GM12878 (cell line): ENCODE data around the gene ALMS1. TPM values are rescaled to one million over a fixed set of nuclear protein-coding genes. Genes with fewer than 3 reads are reported as not detected.
"Not testable (repeated sequence)": the region's sequence is repeated elsewhere in the genome, so short reads cannot be mapped to it uniquely, and the experiment has no call there.

Source experiments
- ATAC-seq: fragments of 200-7000 bp; cut with Tn5 transposase; 3 replicates; pipeline ENCODE4 v1.9.1; 2020; ENCODE audit warnings: mild to moderate bottlenecking, moderate library complexity
- BruUV-seq: library from RNA; stranded (reverse); fragments of 400-500 nt; replicated peaks from 2 replicates; lab custom pipeline; 2021; lab: Mats Ljungman, UMichigan
- CTCF ChIA-PET: fragments of 300-600 bp; sonication (Branson Sonifier 250); formaldehyde crosslinking; extraction: SDS; loops from one replicate; lab custom pipeline; 2021; ENCODE audit warnings: inconsistent platforms; lab: Yijun Ruan, JAX
- POLR2A ChIA-PET: fragments of 350-600 bp; formaldehyde crosslinking; extraction: SDS; loops from one replicate; lab custom pipeline; 2021; ENCODE audit warnings: inconsistent platforms; lab: Charles Lee
- RAD21 ChIA-PET: fragments of 300-600 bp; sonication (Branson Sonifier 250); formaldehyde crosslinking; loops from one replicate; lab custom pipeline; 2023; ENCODE audit warnings: antibody characterized with exemption; ENCODE audit not compliant: unreplicated experiment; lab: Charles Lee
- SMC1A ChIA-PET: fragments of 300-600 bp; sonication (Branson Sonifier 250); formaldehyde crosslinking; loops from one replicate; lab custom pipeline; 2023; ENCODE audit not compliant: unreplicated experiment, uncharacterized antibody; lab: Charles Lee
- DNase-seq: peaks from one replicate; pipeline ENCODE4 v3.0.0-alpha.2; 2011; ENCODE audit warnings: low read depth, low spot score
- FAIRE-seq: peaks from 3 replicates; lab custom pipeline; 2011; peaks lifted over from hg19 to GRCh38; lab: Jason Lieb, UNC
- H2AFZ ChIP-seq: 2 replicates; pipeline ENCODE4 v1.6.0; 2011; ENCODE audit warnings: low read depth, low read length, control low read depth; ENCODE audit not compliant: control insufficient read depth
- H3K27ac ChIP-seq: 2 replicates; pipeline ENCODE4 v1.5.1; 2011; ENCODE audit warnings: control low read depth; ENCODE audit not compliant: control insufficient read depth, insufficient read depth
- H3K27me3 ChIP-seq, 2 experiments: replicated peaks in 1 of 2; 2 replicates each; pipeline versions ENCODE4 v1.6.0 to v1.6.1; 2011; ENCODE audit warnings: low read length in 1 of 2; ENCODE audit not compliant: control insufficient read depth in 2 of 2, insufficient read depth in 2 of 2
- H3K36me3 ChIP-seq, 2 experiments: 2 replicates each; pipeline ENCODE4 v1.5.1; 2011; ENCODE audit warnings: low read length in 1 of 2; ENCODE audit not compliant: control insufficient read depth in 2 of 2, insufficient read depth in 2 of 2
- H3K4me1 ChIP-seq: 2 replicates; pipeline ENCODE4 v1.6.1; 2011; ENCODE audit warnings: mild to moderate bottlenecking, low read length, moderate library complexity, mixed read lengths; ENCODE audit not compliant: control insufficient read depth, insufficient read depth
- H3K4me2 ChIP-seq: 2 replicates; pipeline ENCODE4 v1.6.0; 2011; ENCODE audit warnings: control low read depth; ENCODE audit not compliant: control insufficient read depth, insufficient read depth
- H3K4me3 ChIP-seq: fragments of 200-600 bp; sonication (generic); 2 replicates; pipeline ENCODE4 v1.5.1; 2016
- H3K79me2 ChIP-seq: 2 replicates; pipeline ENCODE4 v1.6.0; 2011; ENCODE audit warnings: low read length; ENCODE audit not compliant: control insufficient read depth, insufficient read depth
- H3K9ac ChIP-seq: 2 replicates; pipeline ENCODE4 v1.8.0; 2011; ENCODE audit warnings: low read length, control low read depth, mixed read lengths; ENCODE audit not compliant: control insufficient read depth, insufficient read depth
- H3K9me3 ChIP-seq: replicated peaks from 3 replicates; pipeline ENCODE4 v1.5.1; 2011; ENCODE audit warnings: mild to moderate bottlenecking, low read length; ENCODE audit not compliant: control insufficient read depth, insufficient read depth
- H4K20me1 ChIP-seq: 2 replicates; pipeline ENCODE4 v1.6.0; 2011; ENCODE audit not compliant: control insufficient read depth, insufficient read depth
- CEBPB ChIP-seq, 2 experiments: fragments of 150-350 bp in 1 of 2; IDR thresholded peaks; 2 replicates each; pipeline ENCODE4 v1.6.1; 2012 to 2014; ENCODE audit warnings: low read depth in 2 of 2, low read length in 2 of 2, borderline replicate concordance in 1 of 2, inconsistent platforms in 1 of 2
- CREM ChIP-seq: IDR thresholded peaks from 2 replicates; pipeline ENCODE4 v1.6.1; 2014; ENCODE audit warnings: antibody characterized with exemption, low read depth
- PML ChIP-seq: IDR thresholded peaks from 2 replicates; pipeline ENCODE4 v1.6.1; 2012; ENCODE audit warnings: low read length, inconsistent platforms
- RAD21 ChIP-seq: IDR thresholded peaks from 2 replicates; pipeline ENCODE4 v1.6.1; 2011; ENCODE audit warnings: mild to moderate bottlenecking, low read depth, low read length, moderate library complexity; ENCODE audit not compliant: insufficient read depth
- WGBS: methylation state at CpG from one replicate; pipeline ENCODE4 v1.1.6; 2016; ENCODE audit warnings: low lambda C conversion rate; ENCODE audit not compliant: insufficient replicate concordance, insufficient coverage; ENCODE audit errors: missing lambda C conversion rate; 5-methylcytosine and 5-hydroxymethylcytosine counted together
- in situ Hi-C: fragments of 300-500 bp; cut with MboI; formaldehyde crosslinking; loops from 9 replicates; pipeline ENCODE4 v1.14.3; 2018; ENCODE audit warnings: mixed read lengths
- intact Hi-C: fragments of 100-400 bp; cut with micrococcal nuclease; formaldehyde crosslinking; loops from one replicate; pipeline ENCODE4 v1.14.2; 2022; ENCODE audit not compliant: unreplicated experiment
- polyA plus RNA-seq, 11 experiments: library from polyadenylated mRNA; depleted of rRNA in 4 of 11; unstranded in 6 of 11; stranded (reverse) in 5 of 11; fragments of >200 nt; fragmentation: Nextera tagmentation in 4 of 11; fragmentation: Illumina TruSeq in 1 of 11; extraction: Ambion mirVana in 4 of 11; extraction: Trizol in 1 of 11; gene quantifications; 1 replicate in 1 of 11; 2 replicates in 10 of 11; pipeline versions ENCODE4 v1.2.1 to v1.2.3, GENCODE V29; 2011 to 2016; ENCODE audit warnings: inconsistent platforms in 2 of 11, missing spikeins in 2 of 11, low read depth in 1 of 11
- total RNA-seq, 4 experiments: library from RNA; depleted of rRNA in 3 of 4; stranded (reverse); fragments of >200 nt in 3 of 4; fragmentation: Illumina TruSeq in 1 of 4; extraction: Trizol in 1 of 4; gene quantifications; 2 replicates each; pipeline versions ENCODE4 v1.2.1 to v1.2.3, GENCODE V29; 2013 to 2021
- TF ChIP-seq, protein P1 (sequence below): fragments of 450-650 bp; formaldehyde crosslinking; IDR thresholded peaks from 2 replicates; pipeline ENCODE4 v1.4.0; 2022; ENCODE audit warnings: mild to moderate bottlenecking, moderate library complexity
- TF ChIP-seq, protein P2 (sequence below): IDR thresholded peaks from 2 replicates; pipeline ENCODE4 v1.6.1; 2012; ENCODE audit warnings: low read depth, low read length, improper control_type of control experiment
- TF ChIP-seq, protein P3 (sequence below), 3 experiments: IDR thresholded peaks in 2 of 3; conservative IDR thresholded peaks in 1 of 3; 2 replicates each; pipeline ENCODE4 v1.5.1; 2011; ENCODE audit warnings: low read depth in 3 of 3, low read length in 3 of 3, mild to moderate bottlenecking in 3 of 3, control low read depth in 2 of 3, moderate library complexity in 2 of 3, inconsistent platforms in 1 of 3, mixed read lengths in 1 of 3; ENCODE audit not compliant: control insufficient read depth in 2 of 3, insufficient read depth in 1 of 3; ENCODE audit errors: extremely low read depth in 1 of 3

The ALMS1 gene
- total and polyA plus RNA-seq, 10 of the 15 experiments (the other 5 are each of a cell fraction or from before 2014, with no cell fraction given): 1.1 to 25.8 (median 10.6) TPM

DNA sequence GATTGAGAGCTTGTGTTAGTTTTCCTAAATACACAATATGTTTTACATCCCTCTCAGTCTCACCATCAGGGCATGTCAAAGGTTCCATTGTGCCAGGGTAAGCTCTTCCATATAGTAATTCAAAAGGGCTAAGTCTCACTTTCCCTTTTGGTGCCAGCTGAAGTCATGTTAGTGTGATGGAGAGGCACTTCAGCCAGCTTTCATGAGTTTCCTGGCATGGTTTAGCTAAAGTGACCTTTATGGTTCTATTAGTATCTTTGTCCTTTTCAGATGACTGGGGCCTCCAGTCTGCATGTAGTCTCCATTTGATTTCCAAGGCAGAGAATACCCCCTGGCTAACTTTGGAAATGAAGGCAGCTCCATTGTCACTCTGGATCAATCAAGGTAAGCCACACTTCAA lies 229.4 kb downstream of the ALMS1 start (continued):
- TF ChIP-seq, protein P1, sequence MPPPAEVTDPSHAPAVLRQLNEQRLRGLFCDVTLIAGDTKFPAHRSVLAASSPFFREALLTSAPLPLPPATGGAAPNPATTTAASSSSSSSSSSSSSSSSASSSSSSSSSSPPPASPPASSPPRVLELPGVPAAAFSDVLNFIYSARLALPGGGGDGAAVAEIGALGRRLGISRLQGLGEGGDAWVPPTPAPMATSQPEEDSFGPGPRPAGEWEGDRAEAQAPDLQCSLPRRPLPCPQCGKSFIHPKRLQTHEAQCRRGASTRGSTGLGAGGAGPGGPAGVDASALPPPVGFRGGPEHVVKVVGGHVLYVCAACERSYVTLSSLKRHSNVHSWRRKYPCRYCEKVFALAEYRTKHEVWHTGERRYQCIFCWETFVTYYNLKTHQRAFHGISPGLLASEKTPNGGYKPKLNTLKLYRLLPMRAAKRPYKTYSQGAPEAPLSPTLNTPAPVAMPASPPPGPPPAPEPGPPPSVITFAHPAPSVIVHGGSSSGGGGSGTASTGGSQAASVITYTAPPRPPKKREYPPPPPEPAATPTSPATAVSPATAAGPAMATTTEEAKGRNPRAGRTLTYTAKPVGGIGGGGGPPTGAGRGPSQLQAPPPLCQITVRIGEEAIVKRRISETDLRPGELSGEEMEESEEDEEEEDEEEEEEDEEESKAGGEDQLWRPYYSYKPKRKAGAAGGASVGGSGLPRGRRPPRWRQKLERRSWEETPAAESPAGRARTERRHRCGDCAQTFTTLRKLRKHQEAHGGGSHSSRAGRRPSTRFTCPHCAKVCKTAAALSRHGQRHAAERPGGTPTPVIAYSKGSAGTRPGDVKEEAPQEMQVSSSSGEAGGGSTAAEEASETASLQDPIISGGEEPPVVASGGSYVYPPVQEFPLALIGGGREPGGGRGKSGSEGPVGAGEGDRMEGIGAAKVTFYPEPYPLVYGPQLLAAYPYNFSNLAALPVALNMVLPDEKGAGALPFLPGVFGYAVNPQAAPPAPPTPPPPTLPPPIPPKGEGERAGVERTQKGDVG (CRISPR knock-in tag): no peak
- TF ChIP-seq, protein P2, sequence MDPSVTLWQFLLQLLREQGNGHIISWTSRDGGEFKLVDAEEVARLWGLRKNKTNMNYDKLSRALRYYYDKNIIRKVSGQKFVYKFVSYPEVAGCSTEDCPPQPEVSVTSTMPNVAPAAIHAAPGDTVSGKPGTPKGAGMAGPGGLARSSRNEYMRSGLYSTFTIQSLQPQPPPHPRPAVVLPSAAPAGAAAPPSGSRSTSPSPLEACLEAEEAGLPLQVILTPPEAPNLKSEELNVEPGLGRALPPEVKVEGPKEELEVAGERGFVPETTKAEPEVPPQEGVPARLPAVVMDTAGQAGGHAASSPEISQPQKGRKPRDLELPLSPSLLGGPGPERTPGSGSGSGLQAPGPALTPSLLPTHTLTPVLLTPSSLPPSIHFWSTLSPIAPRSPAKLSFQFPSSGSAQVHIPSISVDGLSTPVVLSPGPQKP: no peak
- TF ChIP-seq PML (no peak), CREM (no peak), CEBPB (IDR thresholded peaks at IDR 0.05; ENCODE audit: borderline replicate concordance in 1 of 2, low read depth in 2 of 2, low read length in 2 of 2) (no peak)

DNA sequence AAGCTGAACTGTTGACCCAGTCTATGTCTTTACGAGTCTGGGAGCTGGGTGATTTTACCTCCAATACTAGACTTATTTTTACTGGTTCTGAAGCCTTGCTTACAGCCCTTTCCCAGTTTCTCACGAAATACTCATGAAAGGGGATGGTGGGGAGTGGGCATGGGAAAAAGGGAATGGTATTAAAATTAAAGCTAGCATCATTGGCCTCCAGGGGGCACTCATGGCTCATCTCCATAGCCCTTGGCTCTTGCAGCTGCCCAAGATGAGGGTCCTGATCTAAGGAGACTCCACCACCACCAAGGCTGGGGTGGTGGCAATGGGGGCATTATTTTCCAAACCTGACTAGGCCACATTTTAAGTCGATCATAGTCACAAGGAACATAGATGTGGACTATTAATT lies 234.3 kb downstream of the ALMS1 start:
- intact Hi-C loops, H3K4me2 ChIP-seq, H2AFZ ChIP-seq, H3K9me3 ChIP-seq, FAIRE-seq, BruUV-seq, H3K9ac ChIP-seq, H3K79me2 ChIP-seq, H3K27me3 ChIP-seq, H3K4me3 ChIP-seq, SMC1A ChIA-PET, ATAC-seq, in situ Hi-C loops, H4K20me1 ChIP-seq, POLR2A ChIA-PET, H3K27ac ChIP-seq, RAD21 ChIA-PET, DNase-seq, H3K4me1 ChIP-seq, H3K36me3 ChIP-seq: not testable (repeated sequence)
- CTCF ChIA-PET: interaction anchor here (0.7 to 1.2 kb wide), 7 partner anchors 10 to 207 kb away, joined by 3 to 5 read pairs (median 3); no protein-coding TSS in a partner anchor
- 56% methylated on average over 3 of the region's 3 CpGs for WGBS
- peak; percentile 35 for TF ChIP-seq RAD21
- TF ChIP-seq, protein P3, sequence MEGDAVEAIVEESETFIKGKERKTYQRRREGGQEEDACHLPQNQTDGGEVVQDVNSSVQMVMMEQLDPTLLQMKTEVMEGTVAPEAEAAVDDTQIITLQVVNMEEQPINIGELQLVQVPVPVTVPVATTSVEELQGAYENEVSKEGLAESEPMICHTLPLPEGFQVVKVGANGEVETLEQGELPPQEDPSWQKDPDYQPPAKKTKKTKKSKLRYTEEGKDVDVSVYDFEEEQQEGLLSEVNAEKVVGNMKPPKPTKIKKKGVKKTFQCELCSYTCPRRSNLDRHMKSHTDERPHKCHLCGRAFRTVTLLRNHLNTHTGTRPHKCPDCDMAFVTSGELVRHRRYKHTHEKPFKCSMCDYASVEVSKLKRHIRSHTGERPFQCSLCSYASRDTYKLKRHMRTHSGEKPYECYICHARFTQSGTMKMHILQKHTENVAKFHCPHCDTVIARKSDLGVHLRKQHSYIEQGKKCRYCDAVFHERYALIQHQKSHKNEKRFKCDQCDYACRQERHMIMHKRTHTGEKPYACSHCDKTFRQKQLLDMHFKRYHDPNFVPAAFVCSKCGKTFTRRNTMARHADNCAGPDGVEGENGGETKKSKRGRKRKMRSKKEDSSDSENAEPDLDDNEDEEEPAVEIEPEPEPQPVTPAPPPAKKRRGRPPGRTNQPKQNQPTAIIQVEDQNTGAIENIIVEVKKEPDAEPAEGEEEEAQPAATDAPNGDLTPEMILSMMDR (IDR thresholded peaks at IDR 0.05 in 2 of 3, conservative IDR thresholded peaks at IDR 0.05 in 1 of 3; ENCODE audit: control insufficient read depth in 2 of 3, extremely low read depth in 1 of 3, insufficient read depth in 1 of 3, low read depth in 3 of 3, low read length in 3 of 3): peak; percentile 20 to 22 (median 22); a peak in 3 of 6 replicates
